Endothelial cell of hepatic sinusoid (primary cell): ENCODE results near the gene FBXO45.
"Not testable (repeated sequence)": the region's sequence is repeated elsewhere in the genome, so short reads cannot be mapped to it uniquely, and the experiment has no call there.

Experiments used
- in situ Hi-C: cut with HindIII; loops from 2 replicates; pipeline ENCODE4 v1.10.0; 2017; ENCODE audit warnings: low sequenced_read_pairs

Gene FBXO45

DNA sequence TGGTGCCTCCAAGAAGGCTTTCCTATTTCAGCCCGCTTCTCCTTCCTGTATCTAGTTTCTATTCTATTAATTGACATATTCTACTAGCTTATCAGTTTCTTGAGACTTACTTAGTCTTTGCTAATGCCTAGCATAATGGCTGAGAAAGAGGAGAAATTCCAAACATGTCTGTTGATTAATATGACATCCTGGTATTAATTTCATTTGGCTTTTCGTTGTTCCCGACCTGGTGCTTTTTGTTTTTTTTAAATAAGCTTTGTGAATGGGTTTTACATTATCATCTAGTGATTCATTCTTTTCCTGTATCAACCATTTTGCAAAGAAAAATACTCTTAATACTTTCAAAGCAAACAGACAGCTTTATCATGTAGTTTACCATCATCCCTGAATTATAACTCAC lies 13.2 kb upstream of the FBXO45 start:
- in situ Hi-C loops, result no loop called here

DNA sequence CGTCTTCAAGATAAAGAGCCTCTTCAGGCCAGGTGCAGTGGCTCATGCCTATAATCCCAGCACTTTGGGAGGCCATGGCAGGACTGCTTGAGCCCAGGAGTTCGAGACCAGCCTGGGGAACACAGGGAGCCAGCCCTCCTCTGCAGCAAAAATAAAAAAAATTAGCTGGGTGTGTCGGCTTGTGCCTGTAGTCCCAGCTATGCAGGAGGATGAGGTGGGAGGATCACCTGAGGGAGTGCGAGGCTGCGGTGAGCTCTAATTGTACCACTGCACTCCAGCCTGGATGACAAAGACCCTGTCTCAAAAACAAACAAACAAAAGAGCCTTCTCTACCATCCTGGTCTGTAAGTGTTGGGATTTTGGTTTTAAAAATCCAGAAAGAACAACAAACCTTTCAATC lies 11.2 kb upstream of the FBXO45 start:
- in situ Hi-C loops, result no loop called here

DNA sequence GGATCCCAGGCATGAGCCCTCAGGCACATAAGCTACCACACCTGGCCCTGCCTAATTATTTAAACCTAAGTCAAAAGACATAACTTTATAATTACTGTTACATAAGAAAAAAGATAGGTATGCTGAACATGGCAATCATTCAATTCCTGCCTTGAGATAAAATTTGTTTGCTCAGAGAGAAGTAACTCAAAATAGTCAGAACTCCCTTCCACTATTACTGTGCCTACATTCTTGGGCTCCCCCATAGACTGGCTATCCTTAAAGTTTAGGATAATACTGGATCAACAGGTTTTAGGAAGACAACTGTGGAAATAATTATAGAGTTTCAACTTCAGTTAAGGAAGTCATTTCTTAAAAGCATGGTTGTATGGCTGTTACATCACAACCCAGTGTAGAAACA lies 10.0 kb upstream of the FBXO45 start:
- in situ Hi-C loops, result no loop called here

DNA sequence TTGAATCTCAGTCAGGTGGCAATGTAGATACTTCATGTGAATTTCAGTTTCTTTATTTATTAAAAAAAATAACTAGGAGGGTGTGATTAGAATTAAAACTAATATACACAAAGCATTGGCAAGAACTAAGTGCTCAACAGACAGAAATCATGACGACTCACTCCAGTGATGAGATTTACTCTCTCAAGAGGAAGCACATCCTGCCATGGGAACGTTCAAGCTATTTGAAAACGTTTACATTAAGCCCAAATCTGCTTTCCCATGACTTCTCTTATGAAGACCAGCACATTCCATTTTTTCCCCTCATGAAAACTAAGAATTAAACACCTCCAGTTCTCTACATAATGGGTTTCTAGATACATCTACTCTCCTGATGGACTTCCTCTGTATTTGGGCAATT lies 8.6 kb upstream of the FBXO45 start:
- in situ Hi-C loops, result no loop called here

DNA sequence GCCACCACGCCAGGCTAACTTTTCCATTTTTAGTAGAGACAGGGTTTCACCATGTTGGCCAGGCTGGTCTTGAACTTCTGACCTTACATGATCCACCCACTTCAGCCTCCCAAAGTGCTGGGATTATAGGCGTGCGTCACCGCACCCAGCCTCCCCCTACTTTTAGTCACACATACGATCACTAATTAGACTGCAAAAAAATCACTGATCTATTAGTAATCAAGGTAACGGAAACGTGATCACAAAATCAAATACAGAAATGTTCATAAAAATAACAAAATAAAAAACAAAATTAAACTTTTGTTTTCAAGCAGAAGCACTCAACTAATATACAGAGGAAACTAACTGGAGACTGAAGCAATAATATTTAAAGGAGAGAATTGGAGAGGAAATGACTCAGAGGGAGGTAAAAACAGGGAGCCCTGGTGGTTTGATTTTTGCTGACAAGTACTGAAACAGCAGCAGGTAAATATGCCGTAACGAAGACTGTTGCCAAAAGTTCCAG lies 4.7 kb upstream of the FBXO45 start:
- in situ Hi-C loops, result no loop called here

DNA sequence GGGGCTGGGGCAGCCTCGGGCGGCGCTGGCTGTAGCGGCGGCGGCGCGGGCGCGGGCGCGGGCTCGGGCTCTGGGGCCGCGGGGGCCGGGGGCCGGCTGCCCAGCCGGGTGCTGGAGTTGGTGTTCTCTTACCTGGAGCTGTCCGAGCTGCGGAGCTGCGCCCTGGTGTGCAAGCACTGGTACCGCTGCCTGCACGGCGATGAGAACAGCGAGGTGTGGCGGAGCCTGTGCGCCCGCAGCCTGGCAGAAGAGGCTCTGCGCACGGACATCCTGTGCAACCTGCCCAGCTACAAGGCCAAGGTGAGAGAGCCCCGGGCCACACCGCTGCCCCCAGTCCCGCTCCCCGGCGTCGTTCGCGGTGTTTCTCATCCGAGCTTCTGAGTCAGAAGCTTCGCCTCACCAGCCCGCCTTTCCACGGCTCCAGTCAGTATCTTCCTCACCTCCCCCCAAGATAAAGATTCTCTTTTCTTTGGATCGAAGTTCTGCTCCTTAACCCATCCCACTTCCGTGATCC lies 600 bp downstream of the FBXO45 start:
- in situ Hi-C loops, result no loop called here

DNA sequence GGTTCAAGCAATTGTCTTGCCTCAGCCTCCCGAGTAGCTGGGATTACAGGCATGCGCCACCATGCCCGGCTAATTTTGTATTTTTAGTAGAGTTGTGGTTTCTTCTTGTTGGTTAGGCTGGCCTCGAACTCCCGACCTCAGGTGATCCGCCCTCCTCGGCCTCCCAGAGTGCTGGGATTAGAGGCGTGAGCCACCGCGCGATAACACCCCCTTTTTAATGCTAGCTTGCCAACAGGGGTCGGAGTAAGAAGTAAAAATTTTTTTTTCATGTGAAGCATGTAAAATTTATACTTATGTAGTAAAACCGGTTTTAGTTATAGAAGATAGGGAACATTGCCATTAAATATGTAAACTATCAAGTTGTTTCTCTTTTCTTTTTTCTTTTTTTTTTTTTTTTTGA lies 1.9 kb downstream of the FBXO45 start:
- in situ Hi-C loops, result not testable (repeated sequence)

DNA sequence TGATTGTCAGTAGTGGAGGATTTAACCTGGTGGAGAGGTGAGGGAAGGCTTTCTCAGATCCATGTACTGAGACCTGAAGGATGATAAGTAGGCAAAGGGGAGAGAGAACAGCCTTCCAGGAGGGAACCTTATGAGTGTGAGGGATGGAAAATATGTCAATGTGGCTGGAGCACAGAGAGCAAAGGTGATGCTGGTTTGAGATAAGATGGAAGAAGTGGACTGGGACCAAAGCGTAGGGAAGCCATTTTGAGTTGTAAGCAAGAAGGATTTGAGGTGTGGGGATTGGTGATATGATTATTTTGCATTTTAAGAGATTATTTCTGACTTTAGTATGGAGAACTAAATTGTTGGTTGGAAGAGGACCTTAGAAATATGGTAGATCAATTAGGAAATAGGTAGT lies 3.9 kb downstream of the FBXO45 start:
- in situ Hi-C loops, result no loop called here

DNA sequence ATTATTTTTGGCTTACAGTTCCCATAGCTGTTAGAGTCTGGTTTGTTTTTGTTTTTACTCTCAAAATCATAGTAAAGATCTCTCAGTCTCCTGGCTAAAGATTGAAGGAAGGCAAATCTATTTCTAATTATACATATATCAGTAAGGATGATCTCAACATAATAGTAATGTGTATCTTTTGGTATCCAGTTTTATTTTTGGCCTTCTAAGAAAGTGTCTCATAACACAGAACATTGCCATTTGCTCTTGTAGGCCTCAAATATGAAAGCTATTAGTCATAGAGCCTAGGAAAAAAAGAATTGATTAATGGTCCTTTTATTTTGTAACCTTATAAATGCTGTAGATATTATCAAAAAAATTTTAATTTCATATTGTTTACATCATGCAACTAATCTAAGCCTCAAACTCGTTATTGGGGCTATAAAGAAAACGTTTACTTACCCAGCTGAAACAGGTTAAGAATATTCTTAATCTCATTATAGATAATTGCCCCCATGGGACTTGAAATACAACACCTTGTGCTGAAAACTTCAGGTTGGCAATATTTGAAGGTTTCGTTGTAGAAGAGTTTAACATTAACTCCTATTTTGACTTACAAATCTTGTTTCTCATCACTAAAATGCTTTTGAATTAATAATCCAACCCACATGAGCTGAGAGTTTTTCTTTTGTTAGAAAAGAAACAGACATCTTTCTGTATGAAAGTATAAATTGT lies 16.7 kb downstream of the FBXO45 start:
- in situ Hi-C loops, result no loop called here

DNA sequence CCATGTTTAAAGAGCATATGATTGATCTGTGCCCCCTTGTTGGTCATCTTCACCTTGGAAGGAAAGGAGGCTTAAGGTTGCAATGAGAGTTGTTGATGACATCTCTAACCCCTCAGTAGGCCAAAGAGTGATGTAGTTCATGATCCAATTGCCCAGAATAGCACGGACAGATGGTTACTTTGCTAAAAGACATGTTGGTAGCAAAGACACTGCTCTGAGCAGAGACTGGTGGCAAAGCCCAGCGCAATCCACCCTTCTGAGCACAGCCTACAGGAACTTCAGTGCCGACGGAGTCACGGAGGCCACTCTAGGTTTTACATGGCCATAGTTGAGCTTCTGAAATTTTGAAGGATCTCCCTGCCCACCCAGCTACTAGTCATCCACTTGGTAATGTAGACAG lies 21.8 kb downstream of the FBXO45 start:
- in situ Hi-C loops, result no loop called here

DNA sequence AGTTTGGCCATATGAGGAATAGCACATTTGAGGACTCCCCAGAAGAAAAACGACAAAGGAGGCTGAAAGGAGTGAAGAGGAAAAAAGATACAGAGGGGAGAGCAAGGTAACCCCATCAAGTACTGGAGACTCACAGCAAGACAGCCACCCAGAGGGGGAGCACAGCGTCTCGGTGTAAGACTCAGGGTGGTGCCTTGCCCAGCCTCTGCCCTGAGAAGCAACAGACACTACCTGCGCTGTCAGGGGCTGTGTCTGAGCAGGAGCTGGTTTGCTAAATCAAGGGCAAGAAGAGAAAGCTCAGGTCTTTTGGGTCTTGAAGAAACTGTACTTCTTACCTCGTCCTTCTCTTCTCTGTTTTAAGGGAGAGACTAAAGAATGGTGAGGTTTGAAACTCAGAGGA lies 27.9 kb downstream of the FBXO45 start:
- in situ Hi-C loops, result no loop called here

DNA sequence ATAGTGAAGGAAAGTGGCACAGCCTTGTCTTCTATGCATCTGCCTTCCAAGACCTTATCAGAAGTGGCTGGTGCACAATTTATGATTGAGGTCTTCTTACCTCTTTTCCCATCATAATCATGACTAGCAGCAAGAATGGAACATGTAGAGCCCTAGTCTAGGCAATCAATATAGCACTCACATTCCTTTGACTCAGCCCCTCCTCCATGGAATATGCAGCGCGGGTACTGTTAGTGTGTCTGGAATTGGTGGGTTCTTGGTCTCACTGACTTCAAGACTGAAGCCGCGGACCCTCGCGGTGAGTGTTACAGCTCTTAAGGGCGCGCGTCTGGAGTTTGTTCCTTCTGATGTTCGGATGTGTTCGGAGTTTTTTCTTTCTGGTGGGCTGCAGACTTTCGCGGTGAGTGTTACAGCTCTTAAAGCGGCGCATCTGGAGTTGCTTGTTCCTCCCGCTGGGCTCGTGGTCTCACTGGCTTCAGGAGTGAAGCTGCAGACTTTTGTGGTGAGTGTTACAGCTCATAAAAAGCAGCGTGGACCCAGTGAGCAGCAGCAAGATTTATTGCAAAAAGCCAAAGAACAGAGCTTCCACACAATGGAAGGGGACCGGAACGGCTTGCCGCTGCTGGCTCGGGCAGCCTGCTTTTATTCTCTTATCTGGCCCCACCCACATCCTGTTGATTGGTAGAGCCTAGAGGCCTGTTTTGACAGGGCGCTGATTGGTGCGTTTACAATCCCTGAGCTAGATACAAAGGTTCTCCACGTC lies 29.7 kb downstream of the FBXO45 start:
- in situ Hi-C loops, result not testable (repeated sequence)

DNA sequence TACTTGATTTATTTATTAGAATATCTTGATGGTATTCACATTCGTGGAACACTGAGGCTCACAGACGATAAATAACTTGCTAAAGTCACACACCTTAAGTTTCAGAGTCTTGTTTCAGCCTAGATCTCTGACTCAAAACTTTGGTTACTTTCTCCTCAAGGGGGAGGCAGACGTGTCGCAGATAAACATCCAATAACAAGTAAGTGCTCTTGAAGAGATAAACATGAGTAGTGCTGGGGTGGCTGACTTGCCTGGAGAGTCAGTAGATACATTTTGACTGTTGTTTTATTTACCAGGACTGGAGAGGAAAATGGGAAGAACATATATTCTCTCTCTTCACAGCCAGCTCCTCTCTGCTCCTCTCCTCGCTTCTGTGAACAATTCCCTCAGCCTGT lies 31.3 kb downstream of the FBXO45 start:
- in situ Hi-C loops, result loop anchor here (10.0 kb wide), 1 partner anchor 285 kb away; no protein-coding TSS in a partner anchor

DNA sequence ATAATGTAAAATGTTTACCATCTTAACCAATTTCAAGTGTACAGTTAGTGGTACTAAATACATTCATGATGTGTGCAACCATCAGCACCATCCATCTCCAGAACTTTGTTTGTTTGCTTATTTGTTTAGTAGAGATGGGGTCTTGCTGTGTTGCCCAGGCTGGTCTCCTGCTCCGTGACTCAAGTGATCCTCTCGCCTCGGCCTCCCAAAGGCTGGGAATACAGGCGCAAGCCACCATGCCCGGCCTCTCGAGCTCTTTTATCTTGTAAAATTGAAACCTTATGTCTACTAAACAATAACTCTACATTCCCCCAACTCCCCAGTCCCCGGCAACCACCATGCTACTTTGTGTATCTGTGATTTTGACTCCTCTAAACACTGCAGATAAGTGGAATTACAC lies 31.9 kb downstream of the FBXO45 start:
- in situ Hi-C loops, result loop anchor here (10.0 kb wide), 1 partner anchor 284 kb away; no protein-coding TSS in a partner anchor

DNA sequence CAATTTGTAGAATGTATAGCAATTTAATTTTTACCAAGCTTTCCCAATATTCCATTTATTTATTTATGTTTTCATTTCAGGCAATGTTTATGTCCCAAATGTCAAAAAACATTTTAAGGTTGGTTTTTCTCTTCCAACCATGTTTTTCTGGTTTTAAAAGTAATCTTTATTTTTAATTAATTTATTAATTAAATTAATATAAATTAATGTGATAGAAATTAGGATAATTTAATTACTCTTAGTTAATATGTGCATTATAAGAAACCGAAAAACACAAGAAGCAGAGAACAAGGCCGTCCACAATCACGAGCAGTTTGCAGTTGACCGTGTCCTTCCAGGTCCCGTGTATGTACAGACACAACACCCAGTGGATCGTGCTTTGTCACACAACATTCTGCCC lies 34.2 kb downstream of the FBXO45 start:
- in situ Hi-C loops, result loop anchor here (10.0 kb wide), 1 partner anchor 282 kb away; no protein-coding TSS in a partner anchor

DNA sequence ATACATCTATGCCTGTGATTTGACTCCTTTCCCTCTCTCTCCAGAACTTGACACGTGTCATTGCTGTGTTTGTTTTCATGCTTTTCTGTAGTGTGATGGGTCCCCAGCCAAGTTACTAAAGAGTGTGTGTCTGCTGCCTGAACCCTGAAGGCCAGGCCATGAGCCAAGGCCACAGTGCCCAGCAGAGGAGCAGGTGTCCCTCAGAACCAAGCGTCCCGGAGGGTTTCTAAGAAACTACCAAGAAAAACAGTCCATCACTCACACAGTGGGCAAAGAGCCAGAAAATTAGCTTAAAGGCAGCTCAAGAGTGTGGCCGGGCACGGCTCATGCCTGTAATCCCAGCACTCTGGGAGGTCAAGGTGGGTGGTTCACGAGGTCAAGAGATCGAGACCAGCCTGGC lies 35.2 kb downstream of the FBXO45 start:
- in situ Hi-C loops, result loop anchor here (10.0 kb wide), 1 partner anchor 281 kb away; no protein-coding TSS in a partner anchor

DNA sequence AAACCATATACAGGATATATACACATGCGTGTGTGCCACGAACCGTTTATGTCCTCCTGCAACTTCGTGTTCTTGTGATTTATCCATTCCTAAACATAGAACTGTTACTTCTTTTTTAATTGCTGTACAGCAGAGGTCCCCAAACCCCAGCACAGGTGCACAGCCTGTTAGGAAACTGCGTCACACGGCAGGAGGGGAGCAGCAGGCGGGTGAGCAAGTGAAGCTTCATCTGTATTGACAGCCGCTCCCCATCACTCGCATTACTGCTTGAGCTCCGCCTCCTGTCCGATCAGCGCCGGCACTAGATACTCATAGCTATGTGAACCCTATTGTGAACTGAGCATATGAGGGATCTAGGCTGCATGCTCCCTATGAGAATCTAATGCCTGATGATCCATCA lies 36.1 kb downstream of the FBXO45 start:
- in situ Hi-C loops, result loop anchor here (10.0 kb wide), 1 partner anchor 280 kb away; no protein-coding TSS in a partner anchor

DNA sequence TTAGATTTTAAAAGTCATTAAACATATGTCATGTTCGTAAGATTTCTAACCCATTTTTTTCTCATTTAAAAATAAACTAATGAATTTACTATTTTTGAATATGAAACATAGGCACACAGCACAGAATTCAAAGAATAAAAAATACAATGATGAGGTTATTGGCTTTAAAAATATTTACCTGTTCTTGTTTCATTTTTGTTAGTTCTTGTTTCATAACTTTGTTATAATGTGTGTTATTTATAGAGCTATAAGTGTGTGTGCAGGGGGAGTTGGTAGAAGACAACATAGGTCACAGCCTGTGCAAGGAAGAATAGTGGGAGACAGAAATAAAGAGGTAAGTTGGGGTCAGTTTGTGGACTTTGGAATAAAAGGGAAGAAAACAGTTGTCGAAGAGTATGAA lies 40.2 kb downstream of the FBXO45 start:
- in situ Hi-C loops, result loop anchor here (5.0 to 10.0 kb wide), 3 partner anchors 76 to 276 kb away; no protein-coding TSS in a partner anchor

DNA sequence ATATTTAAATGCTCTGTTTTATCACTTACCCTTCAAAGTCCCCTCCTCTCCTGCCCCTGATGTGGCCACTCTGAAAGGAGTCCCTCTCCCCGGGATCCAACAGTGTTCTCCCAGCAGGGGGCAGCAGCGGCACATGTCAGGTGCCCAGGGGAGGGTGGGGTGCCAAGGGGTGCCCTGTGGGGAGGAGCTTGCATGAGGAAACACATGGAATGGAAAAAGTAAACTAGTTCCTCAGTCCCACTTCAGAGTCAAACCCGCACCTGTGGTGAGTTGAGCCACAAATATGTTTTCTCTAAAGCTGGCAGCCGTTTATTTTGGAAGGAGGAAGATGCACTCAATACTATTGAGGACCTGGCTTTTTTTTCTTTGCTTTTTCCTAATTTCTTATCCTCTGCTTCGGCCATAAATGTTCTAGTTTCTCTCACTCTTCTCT lies 40.9 kb downstream of the FBXO45 start:
- in situ Hi-C loops, result loop anchor here (5.0 to 10.0 kb wide), 3 partner anchors 77 to 275 kb away; no protein-coding TSS in a partner anchor

DNA sequence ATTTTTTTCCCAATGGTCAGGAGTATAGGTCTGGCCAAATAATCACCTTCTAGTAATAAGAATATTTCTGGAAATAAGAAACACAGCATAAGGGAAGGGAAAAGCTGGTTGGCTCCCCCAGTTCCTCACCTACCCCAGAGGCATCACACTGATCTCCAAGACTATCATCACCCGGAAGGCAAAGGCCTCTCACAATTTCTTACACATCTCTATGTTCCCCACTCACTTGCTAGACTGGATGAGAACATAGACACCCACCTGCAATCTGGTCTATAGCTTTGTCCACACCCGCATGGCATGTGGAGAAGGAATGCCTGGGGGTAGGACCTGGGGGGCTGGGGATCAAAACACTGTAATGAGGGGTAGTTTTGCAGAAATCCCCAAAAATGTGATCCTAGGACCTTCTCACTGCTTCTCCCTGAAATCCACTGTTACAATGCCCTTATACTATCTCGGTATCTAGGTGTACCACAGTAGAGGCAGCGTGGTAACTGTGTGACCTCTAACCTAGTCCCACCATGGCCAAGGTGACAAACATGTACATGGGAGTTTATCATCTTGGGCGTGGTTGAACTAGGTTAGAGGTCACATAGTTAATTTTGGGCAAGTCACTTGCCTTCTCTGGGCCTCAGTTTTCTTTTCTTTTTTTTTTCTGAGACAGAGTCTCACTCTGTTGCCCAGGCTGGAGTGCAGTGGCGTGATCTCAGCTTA lies 41.5 kb downstream of the FBXO45 start:
- in situ Hi-C loops, result loop anchor here (5.0 to 10.0 kb wide), 3 partner anchors 77 to 275 kb away; no protein-coding TSS in a partner anchor
